K562 (cell line): ENCODE results near the gene CHEK2. TPM values are rescaled to one million over a fixed set of nuclear protein-coding genes. Genes with fewer than 3 reads are reported as not detected.

Source experiments
- BRF2 ChIP-seq: IDR thresholded peaks from 3 replicates; pipeline ENCODE4 v1.6.1; 2011; ENCODE audit warnings: borderline replicate concordance, mild to moderate bottlenecking; ENCODE audit not compliant: insufficient read length, insufficient read depth
- DMBX1 ChIP-seq: fragments of 250-450 bp; sonication (Bioruptor Pico); IDR thresholded peaks from 2 replicates; pipeline ENCODE4 v1.8.0; 2022; ENCODE audit warnings: inconsistent platforms, mild to moderate bottlenecking, moderate library complexity, borderline replicate concordance
- KDM2B ChIP-seq: fragments of 250-450 bp; sonication (Bioruptor Pico); IDR thresholded peaks from 2 replicates; pipeline ENCODE4 v1.8.0; 2021; ENCODE audit warnings: mild to moderate bottlenecking, moderate library complexity
- MAFK ChIP-seq: IDR thresholded peaks from 2 replicates; pipeline ENCODE4 v1.6.1; 2011; ENCODE audit warnings: low read length, improper control_type of control experiment
- MLLT1 ChIP-seq, 2 experiments: fragments of 450-650 bp; IDR thresholded peaks; 2 replicates each; pipeline ENCODE4 v1.6.1; 2016
- REST ChIP-seq, 2 experiments: fragments of 450-650 bp; formaldehyde crosslinking in 1 of 2; IDR thresholded peaks; 2 replicates each; pipeline versions ENCODE4 v1.4.0 to v1.6.1; 2014 to 2020; ENCODE audit warnings: mild to moderate bottlenecking in 2 of 2, borderline replicate concordance in 1 of 2, low read depth in 1 of 2
- RFX1 ChIP-seq: fragments of 450-650 bp; IDR thresholded peaks from 2 replicates; pipeline ENCODE4 v1.6.1; 2016; ENCODE audit warnings: mild to moderate bottlenecking, moderate library complexity
- WHSC1 ChIP-seq: IDR thresholded peaks from one replicate; pipeline ENCODE4 v1.6.1; 2012; ENCODE audit warnings: low read length, control low read depth, inconsistent platforms
- ZMIZ1 ChIP-seq, 2 experiments: fragments of 150-350 bp in 1 of 2; IDR thresholded peaks; 2 replicates each; pipeline ENCODE4 v1.6.1; 2012 to 2016; ENCODE audit warnings: low read depth in 2 of 2, low read length in 2 of 2, mild to moderate bottlenecking in 1 of 2, moderate library complexity in 1 of 2
- ZNF140 ChIP-seq: fragments of 250-450 bp; sonication (Bioruptor Pico); IDR thresholded peaks from 2 replicates; pipeline ENCODE4 v1.8.0; 2021; ENCODE audit warnings: moderate library complexity, mild to moderate bottlenecking, inconsistent platforms
- ZNF324 ChIP-seq: fragments of 250-450 bp; sonication (Bioruptor Pico); IDR thresholded peaks from 2 replicates; pipeline ENCODE4 v1.4.0; 2020; ENCODE audit warnings: mild to moderate bottlenecking
- polyA plus RNA-seq, 8 experiments: library from polyadenylated mRNA; depleted of rRNA in 4 of 8; stranded (reverse) in 5 of 8; unstranded in 3 of 8; fragments of >200 nt; fragmentation: Nextera tagmentation in 2 of 8; fragmentation: Illumina TruSeq in 1 of 8; extraction: Ambion mirVana in 2 of 8; extraction: Trizol in 1 of 8; gene quantifications; 2 replicates each; pipeline versions ENCODE4 v1.2.1 to v1.2.3, GENCODE V29; 2011 to 2014; ENCODE audit warnings: inconsistent platforms in 1 of 8, missing spikeins in 1 of 8
- total RNA-seq, 7 experiments: library from RNA; depleted of rRNA in 6 of 7; stranded (reverse); fragments of >200 nt in 6 of 7; fragmentation: Illumina TruSeq in 2 of 7; extraction: Trizol in 2 of 7; gene quantifications; 2 replicates each; pipeline versions ENCODE4 v1.2.1 to v1.2.3, GENCODE V29; 2011 to 2021; ENCODE audit warnings: low replicate concordance in 1 of 7

Gene CHEK2
- total and polyA plus RNA-seq, 9 of the 15 experiments (the other 6 are each of a cell fraction or from before 2014, with no cell fraction given), result 28.7 to 102 (median 58.0) TPM

GRCh38 chr22:28772633-28773460 lies 31.2 kb upstream of the CHEK2 start, which contains the start of gene CCDC117 (continued):
- no peak for TF ChIP-seq ZNF140
- no peak for TF ChIP-seq RFX1
- TF ChIP-seq DMBX1, result no peak
- no peak for TF ChIP-seq ZMIZ1 (IDR thresholded peaks at IDR 0.05; ENCODE audit: low read depth in 2 of 2, low read length in 2 of 2)
- no peak for TF ChIP-seq WHSC1
- TF ChIP-seq BRF2, result no peak
- TF ChIP-seq MLLT1 (IDR thresholded peaks at IDR 0.05), result no peak
- no peak for TF ChIP-seq MAFK
- no peak for TF ChIP-seq KDM2B
- TF ChIP-seq REST (IDR thresholded peaks at IDR 0.05; ENCODE audit: borderline replicate concordance), result peak; percentile 14; the same call in 1 of the 2 replicates
- no peak for TF ChIP-seq REST (CRISPR knock-in tag; IDR thresholded peaks at IDR 0.05; ENCODE audit: low read depth)
- no peak for TF ChIP-seq ZNF324 (CRISPR knock-in tag)
